A549 (cell line): ENCODE results near the gene FAM107B. TPM values are rescaled to one million over a fixed set of nuclear protein-coding genes. Genes with fewer than 3 reads are reported as not detected.
A peak's percentile ranks its signal among the peaks of the same experiment; 100 is the strongest.

Experiments
- ATAC-seq, 2 experiments: fragments of 200-7000 bp in 1 of 2; fragments of >200 bp in 1 of 2; cut with Nextera tagmentation in 1 of 2; cut with Tn5 transposase in 1 of 2; 3 replicates each; pipeline versions ENCODE4 v1.8.0 to v1.9.1; 2018 to 2020; ENCODE audit warnings: mild to moderate bottlenecking in 1 of 2, moderate library complexity in 1 of 2
- CTCF ChIA-PET: fragments of 300-600 bp; sonication (Branson Sonifier 250); formaldehyde crosslinking; extraction: SDS; loops from one replicate; lab custom pipeline; 2021; ENCODE audit warnings: antibody characterized with exemption, inconsistent platforms; lab: Yijun Ruan, JAX
- POLR2A ChIA-PET: fragments of 350-600 bp; formaldehyde crosslinking; extraction: SDS; loops from one replicate; lab custom pipeline; 2021; ENCODE audit warnings: antibody characterized with exemption, inconsistent platforms; lab: Yijun Ruan, JAX
- DNase-seq, 2 experiments: peaks; one replicate each; pipeline versions ENCODE4 v3.0.0 to v3.0.0-alpha.2; 2011 to 2016; ENCODE audit warnings: low read depth in 1 of 2, low spot score in 1 of 2
- FAIRE-seq: peaks from 2 replicates; lab custom pipeline; 2011; peaks lifted over from hg19 to GRCh38; lab: Jason Lieb, UNC
- H3K27ac ChIP-seq, 2 experiments: fragments of >200 bp; sonication (Bioruptor Twin); formaldehyde crosslinking; 3 replicates each; pipeline ENCODE4 v1.5.1; 2016 to 2017
- H3K4me1 ChIP-seq: fragments of >200 bp; sonication (Bioruptor Twin); formaldehyde crosslinking; 3 replicates; pipeline ENCODE4 v1.6.1; 2016
- H3K4me2 ChIP-seq: fragments of >200 bp; sonication (Bioruptor Twin); formaldehyde crosslinking; 3 replicates; pipeline ENCODE4 v1.6.1; 2016
- H3K4me3 ChIP-seq: fragments of >200 bp; sonication (Bioruptor Twin); formaldehyde crosslinking; 3 replicates; pipeline ENCODE4 v1.5.1; 2016
- H3K9me3 ChIP-seq: fragments of >200 bp; sonication (Bioruptor Twin); formaldehyde crosslinking; 3 replicates; pipeline ENCODE4 v1.6.1; 2016
- BHLHE40 ChIP-seq: IDR thresholded peaks from 2 replicates; pipeline ENCODE4 v1.6.1; 2012; ENCODE audit warnings: low read depth, low read length, inconsistent platforms
- CBX2 ChIP-seq: fragments of 200-600 bp; sonication (generic); IDR thresholded peaks from 2 replicates; pipeline ENCODE4 v1.6.1; 2016; ENCODE audit warnings: low read depth, mild to moderate bottlenecking, borderline replicate concordance
- CEBPB ChIP-seq, 2 experiments: fragments of >200 bp in 1 of 2; sonication (Bioruptor Twin) in 1 of 2; formaldehyde crosslinking in 1 of 2; IDR thresholded peaks; 2 replicates each; pipeline ENCODE4 v1.6.1; 2012 to 2016
- EHMT2 ChIP-seq: fragments of 200-600 bp; sonication (generic); IDR thresholded peaks from 2 replicates; pipeline ENCODE4 v1.6.1; 2016; ENCODE audit warnings: antibody characterized with exemption, low read depth, mild to moderate bottlenecking, moderate library complexity
- ESRRA ChIP-seq: fragments of 150-350 bp; IDR thresholded peaks from 2 replicates; pipeline ENCODE4 v1.6.1; 2014; ENCODE audit warnings: mild to moderate bottlenecking, low read length, borderline replicate concordance
- FOSB ChIP-seq: fragments of 250-450 bp; sonication (Bioruptor Pico); IDR thresholded peaks from 2 replicates; pipeline ENCODE4 v1.5.0; 2020; ENCODE audit warnings: mild to moderate bottlenecking, moderate library complexity
- FOSL2 ChIP-seq, 2 experiments: fragments of 450-650 bp in 1 of 2; fragments of >200 bp in 1 of 2; sonication (Bioruptor Twin) in 1 of 2; formaldehyde crosslinking; IDR thresholded peaks; 2 replicates each; pipeline versions ENCODE4 v1.5.0 to v1.6.1; 2016 to 2020; ENCODE audit warnings: mild to moderate bottlenecking in 1 of 2, moderate library complexity in 1 of 2
- FOXS1 ChIP-seq: fragments of 250-450 bp; sonication (Bioruptor Pico); IDR thresholded peaks from 2 replicates; pipeline ENCODE4 v1.5.0; 2020; ENCODE audit warnings: mild to moderate bottlenecking, moderate library complexity
- GATA3 ChIP-seq: IDR thresholded peaks from 2 replicates; pipeline ENCODE4 v1.6.1; 2012; ENCODE audit warnings: borderline replicate concordance
- HDAC2 ChIP-seq: fragments of 200-600 bp; sonication (generic); IDR thresholded peaks from 2 replicates; pipeline ENCODE4 v1.6.1; 2016
- HEYL ChIP-seq: fragments of 250-450 bp; sonication (Bioruptor Pico); IDR thresholded peaks from 2 replicates; pipeline ENCODE4 v1.8.0; 2021; ENCODE audit warnings: mild to moderate bottlenecking, moderate library complexity
- HOXB13 ChIP-seq: fragments of 250-450 bp; sonication (Bioruptor Pico); IDR thresholded peaks from 2 replicates; pipeline ENCODE4 v1.5.0; 2020; ENCODE audit warnings: low read depth, mild to moderate bottlenecking, moderate library complexity
- HOXB5 ChIP-seq: fragments of 250-450 bp; sonication (Bioruptor Pico); IDR thresholded peaks from 2 replicates; pipeline ENCODE4 v1.5.0; 2020; ENCODE audit warnings: mild to moderate bottlenecking, moderate library complexity
- JUNB ChIP-seq: fragments of >200 bp; sonication (Bioruptor Twin); formaldehyde crosslinking; IDR thresholded peaks from 2 replicates; pipeline ENCODE4 v1.6.1; 2016
- KDM5A ChIP-seq: fragments of 200-600 bp; sonication (generic); IDR thresholded peaks from 2 replicates; pipeline ENCODE4 v1.6.1; 2016; ENCODE audit warnings: antibody characterized with exemption, mild to moderate bottlenecking
- MAZ ChIP-seq: fragments of 150-350 bp; IDR thresholded peaks from 2 replicates; pipeline ENCODE4 v1.6.1; 2014; ENCODE audit warnings: antibody characterized with exemption, low read depth, low read length, borderline replicate concordance
- MYC ChIP-seq: IDR thresholded peaks from 2 replicates; pipeline ENCODE4 v1.6.1; 2012; ENCODE audit warnings: mild to moderate bottlenecking, inconsistent platforms, low read length, improper control_type of control experiment, borderline replicate concordance
- NFE2L2 ChIP-seq: fragments of 150-350 bp; conservative IDR thresholded peaks from 2 replicates; pipeline ENCODE4 v1.6.1; 2014; ENCODE audit warnings: low read length
- PHF8 ChIP-seq: fragments of 200-600 bp; sonication (generic); IDR thresholded peaks from 2 replicates; pipeline ENCODE4 v1.6.1; 2016; ENCODE audit warnings: low read depth, mild to moderate bottlenecking, antibody characterized with exemption, moderate library complexity, borderline replicate concordance
- POLR2A ChIP-seq: IDR thresholded peaks from 2 replicates; pipeline ENCODE4 v1.6.1; 2012; ENCODE audit warnings: mild to moderate bottlenecking, low read length
- RNF2 ChIP-seq: fragments of 200-600 bp; sonication (generic); IDR thresholded peaks from 2 replicates; pipeline ENCODE4 v1.6.1; 2016; ENCODE audit warnings: low read depth, mild to moderate bottlenecking, antibody characterized with exemption, moderate library complexity, borderline replicate concordance
- SMC3 ChIP-seq: fragments of >200 bp; sonication (Bioruptor Twin); formaldehyde crosslinking; IDR thresholded peaks from 3 replicates; pipeline ENCODE4 v1.6.1; 2018; ENCODE audit warnings: inconsistent platforms
- ZC3H11A ChIP-seq: fragments of 450-650 bp; IDR thresholded peaks from 2 replicates; pipeline ENCODE4 v1.6.1; 2014; ENCODE audit warnings: antibody characterized with exemption, mild to moderate bottlenecking
- ZFP36 ChIP-seq: fragments of 450-650 bp; IDR thresholded peaks from 2 replicates; pipeline ENCODE4 v1.6.1; 2014; ENCODE audit warnings: borderline replicate concordance; ENCODE audit not compliant: partially characterized antibody
- ZNF302 ChIP-seq: fragments of 250-450 bp; sonication (Bioruptor Pico); IDR thresholded peaks from 2 replicates; pipeline ENCODE4 v1.9.0; 2021; ENCODE audit warnings: inconsistent platforms, mild to moderate bottlenecking, moderate library complexity
- ZSCAN20 ChIP-seq: fragments of 250-450 bp; sonication (Bioruptor Pico); IDR thresholded peaks from 2 replicates; pipeline ENCODE4 v1.8.0; 2022; ENCODE audit warnings: mild to moderate bottlenecking, moderate library complexity
- WGBS: methylation state at CpG from one replicate; pipeline ENCODE4 v1.1.6; 2017; ENCODE audit errors: missing lambda C conversion rate; 5-methylcytosine and 5-hydroxymethylcytosine counted together
- polyA plus RNA-seq, 4 experiments: library from polyadenylated mRNA; depleted of rRNA in 3 of 4; stranded (reverse); fragments of >200 nt; fragmentation: RNase III in 1 of 4; extraction: RNeasy Plus Mini Kit Qiagen cat#74134 plus additional on column Dnase treatment in 1 of 4; gene quantifications; 2 replicates in 3 of 4; 3 replicates in 1 of 4; pipeline ENCODE4 v1.2.3, GENCODE V29; 2011 to 2017
- TF ChIP-seq, protein P1 (sequence below): IDR thresholded peaks from 2 replicates; pipeline ENCODE4 v1.6.1; 2012
- TF ChIP-seq, protein P2 (sequence below): fragments of 200-600 bp; sonication (generic); IDR thresholded peaks from 2 replicates; pipeline ENCODE4 v1.6.1; 2016; ENCODE audit warnings: antibody characterized with exemption, mild to moderate bottlenecking, moderate library complexity
- TF ChIP-seq, protein P3 (sequence below): fragments of 450-650 bp; IDR thresholded peaks from 2 replicates; pipeline ENCODE4 v1.6.1; 2014; ENCODE audit warnings: antibody characterized with exemption
- TF ChIP-seq, protein P4 (sequence below): IDR thresholded peaks from 2 replicates; pipeline ENCODE4 v1.6.1; 2012; ENCODE audit warnings: low read depth, borderline replicate concordance
- TF ChIP-seq, protein P5 (sequence below): IDR thresholded peaks from 2 replicates; pipeline ENCODE4 v1.6.1; 2012
- TF ChIP-seq, protein P6 (sequence below): fragments of >200 bp; sonication (Bioruptor Twin); formaldehyde crosslinking; IDR thresholded peaks from 3 replicates; pipeline ENCODE4 v1.6.1; 2016

FAM107B gene
- polyA plus RNA-seq, 2 of the 4 experiments (the other 2 are of a cell fraction): 99.9 to 173 TPM

DNA sequence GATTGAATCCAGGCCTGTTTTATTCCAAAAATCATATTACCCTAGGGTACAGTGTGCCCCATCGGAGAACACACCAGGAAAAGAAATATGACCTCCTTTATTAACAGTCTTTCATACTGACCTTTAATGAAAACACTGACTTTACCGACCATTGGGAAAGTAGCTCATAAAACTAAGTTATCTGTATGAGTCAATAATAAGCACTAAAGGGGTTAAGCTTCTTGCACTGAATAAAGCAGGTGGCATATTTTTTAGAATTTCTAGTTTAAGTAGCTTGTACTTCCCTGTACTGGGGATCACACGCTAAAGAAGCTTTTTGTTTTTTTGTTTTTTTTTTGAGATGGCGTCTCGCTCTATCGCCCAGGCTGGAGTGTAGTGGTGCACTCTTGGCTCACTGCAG is 199.8 kb downstream of the FAM107B start:
- WGBS: 81% methylated on average over 6 of the region's 6 CpGs
- no peaks in the 10 kb centered on the region for H3K9me3 ChIP-seq
- H3K4me2 ChIP-seq: peak overlapping the region; percentile 70
- CTCF ChIA-PET: interaction anchor here (0.7 to 1.9 kb wide), 6 partner anchors 17 to 249 kb away, joined by 3 to 6 read pairs (median 4); no protein-coding TSS in a partner anchor
- FAIRE-seq (no peak), DNase-seq (no peak), ATAC-seq (no peak)
- peaks cover 91% of the 10 kb centered on the region for H3K4me1 ChIP-seq
- TF ChIP-seq HDAC2 (no peak), MYC (no peak), CBX2 (no peak), NFE2L2 (no peak), EHMT2 (no peak), ZFP36 (no peak), RNF2 (no peak), BHLHE40 (no peak), GATA3 (no peak), MAZ (no peak), PHF8 (no peak), JUNB (no peak), POLR2A (no peak)
- TF ChIP-seq, protein P1, sequence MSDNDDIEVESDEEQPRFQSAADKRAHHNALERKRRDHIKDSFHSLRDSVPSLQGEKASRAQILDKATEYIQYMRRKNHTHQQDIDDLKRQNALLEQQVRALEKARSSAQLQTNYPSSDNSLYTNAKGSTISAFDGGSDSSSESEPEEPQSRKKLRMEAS: no peak
- TF ChIP-seq, protein P2, sequence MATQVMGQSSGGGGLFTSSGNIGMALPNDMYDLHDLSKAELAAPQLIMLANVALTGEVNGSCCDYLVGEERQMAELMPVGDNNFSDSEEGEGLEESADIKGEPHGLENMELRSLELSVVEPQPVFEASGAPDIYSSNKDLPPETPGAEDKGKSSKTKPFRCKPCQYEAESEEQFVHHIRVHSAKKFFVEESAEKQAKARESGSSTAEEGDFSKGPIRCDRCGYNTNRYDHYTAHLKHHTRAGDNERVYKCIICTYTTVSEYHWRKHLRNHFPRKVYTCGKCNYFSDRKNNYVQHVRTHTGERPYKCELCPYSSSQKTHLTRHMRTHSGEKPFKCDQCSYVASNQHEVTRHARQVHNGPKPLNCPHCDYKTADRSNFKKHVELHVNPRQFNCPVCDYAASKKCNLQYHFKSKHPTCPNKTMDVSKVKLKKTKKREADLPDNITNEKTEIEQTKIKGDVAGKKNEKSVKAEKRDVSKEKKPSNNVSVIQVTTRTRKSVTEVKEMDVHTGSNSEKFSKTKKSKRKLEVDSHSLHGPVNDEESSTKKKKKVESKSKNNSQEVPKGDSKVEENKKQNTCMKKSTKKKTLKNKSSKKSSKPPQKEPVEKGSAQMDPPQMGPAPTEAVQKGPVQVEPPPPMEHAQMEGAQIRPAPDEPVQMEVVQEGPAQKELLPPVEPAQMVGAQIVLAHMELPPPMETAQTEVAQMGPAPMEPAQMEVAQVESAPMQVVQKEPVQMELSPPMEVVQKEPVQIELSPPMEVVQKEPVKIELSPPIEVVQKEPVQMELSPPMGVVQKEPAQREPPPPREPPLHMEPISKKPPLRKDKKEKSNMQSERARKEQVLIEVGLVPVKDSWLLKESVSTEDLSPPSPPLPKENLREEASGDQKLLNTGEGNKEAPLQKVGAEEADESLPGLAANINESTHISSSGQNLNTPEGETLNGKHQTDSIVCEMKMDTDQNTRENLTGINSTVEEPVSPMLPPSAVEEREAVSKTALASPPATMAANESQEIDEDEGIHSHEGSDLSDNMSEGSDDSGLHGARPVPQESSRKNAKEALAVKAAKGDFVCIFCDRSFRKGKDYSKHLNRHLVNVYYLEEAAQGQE: no peak
- TF ChIP-seq, protein P3, sequence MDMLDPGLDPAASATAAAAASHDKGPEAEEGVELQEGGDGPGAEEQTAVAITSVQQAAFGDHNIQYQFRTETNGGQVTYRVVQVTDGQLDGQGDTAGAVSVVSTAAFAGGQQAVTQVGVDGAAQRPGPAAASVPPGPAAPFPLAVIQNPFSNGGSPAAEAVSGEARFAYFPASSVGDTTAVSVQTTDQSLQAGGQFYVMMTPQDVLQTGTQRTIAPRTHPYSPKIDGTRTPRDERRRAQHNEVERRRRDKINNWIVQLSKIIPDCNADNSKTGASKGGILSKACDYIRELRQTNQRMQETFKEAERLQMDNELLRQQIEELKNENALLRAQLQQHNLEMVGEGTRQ: no peak
- TF ChIP-seq, protein P4, sequence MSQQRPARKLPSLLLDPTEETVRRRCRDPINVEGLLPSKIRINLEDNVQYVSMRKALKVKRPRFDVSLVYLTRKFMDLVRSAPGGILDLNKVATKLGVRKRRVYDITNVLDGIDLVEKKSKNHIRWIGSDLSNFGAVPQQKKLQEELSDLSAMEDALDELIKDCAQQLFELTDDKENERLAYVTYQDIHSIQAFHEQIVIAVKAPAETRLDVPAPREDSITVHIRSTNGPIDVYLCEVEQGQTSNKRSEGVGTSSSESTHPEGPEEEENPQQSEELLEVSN: no peak
- TF ChIP-seq, protein P5, sequence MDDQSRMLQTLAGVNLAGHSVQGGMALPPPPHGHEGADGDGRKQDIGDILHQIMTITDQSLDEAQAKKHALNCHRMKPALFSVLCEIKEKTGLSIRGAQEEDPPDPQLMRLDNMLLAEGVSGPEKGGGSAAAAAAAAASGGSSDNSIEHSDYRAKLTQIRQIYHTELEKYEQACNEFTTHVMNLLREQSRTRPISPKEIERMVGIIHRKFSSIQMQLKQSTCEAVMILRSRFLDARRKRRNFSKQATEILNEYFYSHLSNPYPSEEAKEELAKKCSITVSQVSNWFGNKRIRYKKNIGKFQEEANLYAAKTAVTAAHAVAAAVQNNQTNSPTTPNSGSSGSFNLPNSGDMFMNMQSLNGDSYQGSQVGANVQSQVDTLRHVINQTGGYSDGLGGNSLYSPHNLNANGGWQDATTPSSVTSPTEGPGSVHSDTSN: no peak
- no peak overlapping the region for H3K4me3 ChIP-seq
- POLR2A ChIA-PET: no interaction called here
- H3K27ac ChIP-seq: peak overlapping the region; percentile 77 to 84

DNA sequence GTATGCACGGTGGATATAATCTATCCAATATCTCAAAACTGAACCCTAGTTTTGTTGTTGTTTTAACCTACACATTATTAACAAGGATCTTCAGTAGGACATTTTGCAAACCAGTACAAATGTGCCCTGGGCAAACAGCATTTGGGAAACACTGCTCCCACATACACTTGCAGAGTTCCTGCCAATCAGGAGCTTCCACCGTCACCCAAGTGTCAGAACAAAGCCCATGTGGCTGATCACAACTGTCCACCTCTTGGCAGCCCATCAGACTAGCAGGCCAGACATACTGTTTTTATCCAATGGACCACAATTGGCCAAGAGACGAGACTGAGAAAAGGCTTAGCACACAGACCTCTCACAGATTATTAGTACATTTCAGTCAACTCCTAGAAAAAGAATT is 200.4 kb downstream of the FAM107B start:
- WGBS: 71% methylated on average over 3 of the region's 3 CpGs
- ATAC-seq: no peak
- Histone ChIP-seq H3K4me3 (no peak overlapping the region), H3K27ac (peak overlapping the region; percentile 77 to 84), H3K4me2 (peak overlapping the region; percentile 70), H3K9me3 (no peaks in the 10 kb centered on the region), H3K4me1 (peaks cover 91% of the 10 kb centered on the region)
- DNase-seq: no peak
- ChIA-PET CTCF (interaction anchor here (0.7 to 1.9 kb wide), 4 partner anchors 17 to 35 kb away, joined by 3 to 4 read pairs (median 4); no protein-coding TSS in a partner anchor), POLR2A (no interaction called here)
- FAIRE-seq: no peak
- no peak for TF ChIP-seq FOSL2 (IDR thresholded peaks at IDR 0.05)
- no peak for TF ChIP-seq FOSL2 (CRISPR knock-in tag; IDR thresholded peaks at IDR 0.05)
- no peak for TF ChIP-seq HOXB13 (CRISPR knock-in tag)
- no peak for TF ChIP-seq FOXS1 (CRISPR knock-in tag)
- TF ChIP-seq ZNF302: no peak
- TF ChIP-seq HOXB5 (CRISPR knock-in tag): no peak
- no peak for TF ChIP-seq MYC
- no peak for TF ChIP-seq ZC3H11A
- TF ChIP-seq CBX2: no peak
- TF ChIP-seq, protein P6, sequence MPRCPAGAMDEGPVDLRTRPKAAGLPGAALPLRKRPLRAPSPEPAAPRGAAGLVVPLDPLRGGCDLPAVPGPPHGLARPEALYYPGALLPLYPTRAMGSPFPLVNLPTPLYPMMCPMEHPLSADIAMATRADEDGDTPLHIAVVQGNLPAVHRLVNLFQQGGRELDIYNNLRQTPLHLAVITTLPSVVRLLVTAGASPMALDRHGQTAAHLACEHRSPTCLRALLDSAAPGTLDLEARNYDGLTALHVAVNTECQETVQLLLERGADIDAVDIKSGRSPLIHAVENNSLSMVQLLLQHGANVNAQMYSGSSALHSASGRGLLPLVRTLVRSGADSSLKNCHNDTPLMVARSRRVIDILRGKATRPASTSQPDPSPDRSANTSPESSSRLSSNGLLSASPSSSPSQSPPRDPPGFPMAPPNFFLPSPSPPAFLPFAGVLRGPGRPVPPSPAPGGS: no peak
- TF ChIP-seq CEBPB (IDR thresholded peaks at IDR 0.05): no peak
- TF ChIP-seq HEYL: no peak
- TF ChIP-seq ESRRA: no peak
- no peak for TF ChIP-seq EHMT2
- TF ChIP-seq KDM5A: no peak
- TF ChIP-seq SMC3: no peak
- TF ChIP-seq NFE2L2: no peak
- no peak for TF ChIP-seq FOSB (CRISPR knock-in tag)
- TF ChIP-seq ZSCAN20 (CRISPR knock-in tag): no peak
